Measurements from ENCODE around the gene MYLK. TPM values are rescaled to one million over a fixed set of nuclear protein-coding genes. Genes with fewer than 3 reads are reported as not detected.

Gene MYLK
- total RNA-seq, 1 donor from 2014 or later, result 0.16 TPM

DNA sequence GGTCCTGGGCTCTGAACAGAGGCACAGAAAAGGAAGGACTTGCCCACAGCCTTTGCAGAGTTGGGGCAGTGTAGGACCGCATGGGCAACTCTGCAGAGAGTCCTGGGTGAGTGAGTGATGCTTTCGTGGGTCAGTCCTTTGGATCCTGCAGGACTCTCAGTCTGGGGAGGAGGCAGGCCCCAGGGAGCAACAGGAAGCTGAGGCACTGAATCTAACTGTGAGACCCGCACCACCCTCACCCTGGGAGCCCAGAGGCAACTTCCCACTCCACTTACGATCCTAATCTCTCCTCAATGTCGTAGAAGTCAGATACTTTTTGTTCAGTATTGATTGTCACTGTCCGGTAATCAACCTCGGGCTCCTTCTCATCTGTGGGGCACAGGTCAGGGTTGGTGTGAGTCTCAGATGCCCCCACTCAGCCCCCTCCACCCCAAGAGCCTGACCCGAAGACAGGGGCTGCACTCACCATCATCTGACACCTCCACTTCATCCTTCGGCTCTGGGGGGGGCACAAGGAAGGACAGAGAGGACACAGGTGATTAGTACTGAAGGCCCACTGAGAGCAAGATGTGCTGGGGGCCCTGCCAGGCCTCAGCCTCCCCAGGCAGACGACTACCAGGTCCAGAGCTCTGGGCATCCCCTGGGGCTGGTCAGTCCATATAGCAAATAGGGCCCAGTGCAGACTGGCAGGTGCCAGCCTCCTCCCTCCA lies 235.3 kb downstream of the MYLK start:
- intact Hi-C loops (cut with micrococcal nuclease), result no loop called here
- H3K4me3 Mint-ChIP-seq (ENCODE audit: low read depth), result no peak overlapping the region
- no peak overlapping the region for H3K27ac Mint-ChIP-seq
- no peaks in the 10 kb centered on the region for H3K4me1 Mint-ChIP-seq (ENCODE audit: low read depth)
- no peaks in the 10 kb centered on the region for H3K36me3 Mint-ChIP-seq (ENCODE audit: low read depth)
- no peaks in the 10 kb centered on the region for H3K9me3 Mint-ChIP-seq
- no peak for DNase-seq (ENCODE audit: low spot score)
- no peaks in the 10 kb centered on the region for H3K27me3 Mint-ChIP-seq (ENCODE audit: low read depth)

DNA sequence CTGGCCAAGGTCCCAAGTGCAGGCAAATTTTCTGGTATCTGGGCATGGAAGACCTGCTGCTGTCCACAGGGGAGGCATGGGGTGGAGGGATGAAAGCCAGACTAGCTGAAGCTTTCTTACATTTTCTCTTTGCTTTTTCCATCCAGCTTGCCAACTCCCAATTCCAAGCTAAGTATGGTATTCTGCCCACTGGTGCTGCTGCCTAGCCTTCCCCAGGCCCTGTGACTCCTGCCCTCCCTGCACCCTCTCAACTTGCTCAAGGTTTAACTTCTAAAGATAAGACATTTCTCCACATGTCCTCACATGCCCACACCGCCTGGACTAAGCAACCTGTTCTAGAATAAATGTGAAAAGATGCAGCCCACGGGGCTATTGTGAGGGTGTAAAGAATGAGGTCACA lies 239.8 kb downstream of the MYLK start:
- Mint-ChIP-seq H3K4me3 (ENCODE audit: low read depth) (no peak overlapping the region), H3K27me3 (ENCODE audit: low read depth) (no peaks in the 10 kb centered on the region), H3K27ac (no peak overlapping the region), H3K4me1 (ENCODE audit: low read depth) (peaks cover 3% of the 10 kb centered on the region), H3K9me3 (no peaks in the 10 kb centered on the region), H3K36me3 (ENCODE audit: low read depth) (no peaks in the 10 kb centered on the region)
- DNase-seq (ENCODE audit: low spot score), result no peak
- intact Hi-C loops (cut with micrococcal nuclease), result no loop called here

DNA sequence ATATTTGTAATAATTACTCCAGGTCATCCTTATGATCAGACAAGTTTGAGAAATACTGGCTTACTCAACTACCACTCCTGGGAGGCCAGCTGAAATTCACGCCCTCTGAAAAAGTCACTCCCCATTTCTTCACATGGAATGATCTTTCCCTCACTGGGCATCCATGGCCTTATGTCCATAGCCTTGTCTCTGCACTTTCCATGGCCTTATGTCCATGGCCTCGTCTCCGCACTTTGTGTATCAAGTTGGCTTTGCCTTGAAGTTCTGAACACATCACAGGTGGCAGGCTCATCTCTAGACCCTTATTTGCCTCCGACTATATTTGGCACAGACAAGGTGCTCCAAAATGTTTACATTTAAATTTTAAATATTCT lies 241.2 kb downstream of the MYLK start:
- Mint-ChIP-seq H3K4me3 (ENCODE audit: low read depth) (no peak overlapping the region), H3K4me1 (ENCODE audit: low read depth) (peaks cover 3% of the 10 kb centered on the region), H3K36me3 (ENCODE audit: low read depth) (no peaks in the 10 kb centered on the region), H3K9me3 (no peaks in the 10 kb centered on the region), H3K27ac (no peak overlapping the region), H3K27me3 (ENCODE audit: low read depth) (no peaks in the 10 kb centered on the region)
- intact Hi-C loops (cut with micrococcal nuclease), result loop anchor here (1.0 kb wide), 1 partner anchor 80 kb away; no protein-coding TSS in a partner anchor
- DNase-seq (ENCODE audit: low spot score), result no peak

DNA sequence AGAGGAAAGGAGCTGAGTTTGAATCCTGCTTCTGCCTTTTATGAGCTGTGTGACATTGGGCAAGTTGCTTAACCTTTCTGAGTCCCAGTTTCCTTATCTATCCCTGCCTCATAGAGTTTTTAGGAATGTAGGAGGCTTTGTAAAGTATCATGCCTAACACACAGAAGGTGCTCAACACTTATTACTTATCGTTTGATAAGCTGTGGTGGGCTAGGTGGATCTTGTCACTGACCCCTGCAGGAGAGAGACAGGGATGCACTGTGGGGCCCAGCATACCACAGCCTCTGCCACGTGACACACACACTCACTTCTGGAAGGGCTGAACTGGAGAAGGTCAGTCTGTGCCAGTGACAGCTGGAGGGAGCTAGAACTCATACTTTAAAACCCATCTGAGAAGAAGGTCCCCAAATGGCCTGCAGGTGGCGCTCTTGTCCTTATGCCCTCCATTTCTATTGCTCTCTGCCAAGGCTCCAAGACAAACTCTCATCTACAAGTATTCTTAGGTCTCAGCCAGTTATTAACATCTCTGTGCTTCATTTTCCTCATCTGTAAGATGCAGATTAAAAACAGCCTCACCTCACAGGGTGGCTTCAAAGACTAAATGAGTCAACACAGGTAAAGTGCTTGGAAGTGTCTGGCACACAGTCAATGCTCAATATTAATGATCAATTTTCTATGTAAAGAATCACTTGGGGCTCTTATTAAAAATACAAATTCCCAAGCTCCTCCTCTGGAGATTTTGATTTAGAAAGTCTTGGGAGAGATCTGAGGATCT lies 241.8 kb downstream of the MYLK start:
- peak; percentile 49 for DNase-seq (ENCODE audit: low spot score)
- Mint-ChIP-seq H3K4me3 (ENCODE audit: low read depth) (no peak overlapping the region), H3K27ac (no peak overlapping the region), H3K4me1 (ENCODE audit: low read depth) (peaks cover 3% of the 10 kb centered on the region), H3K27me3 (ENCODE audit: low read depth) (no peaks in the 10 kb centered on the region), H3K9me3 (no peaks in the 10 kb centered on the region), H3K36me3 (ENCODE audit: low read depth) (no peaks in the 10 kb centered on the region)
- intact Hi-C loops (cut with micrococcal nuclease), result loop anchor here (1.0 kb wide), 1 partner anchor 81 kb away; no protein-coding TSS in a partner anchor

DNA sequence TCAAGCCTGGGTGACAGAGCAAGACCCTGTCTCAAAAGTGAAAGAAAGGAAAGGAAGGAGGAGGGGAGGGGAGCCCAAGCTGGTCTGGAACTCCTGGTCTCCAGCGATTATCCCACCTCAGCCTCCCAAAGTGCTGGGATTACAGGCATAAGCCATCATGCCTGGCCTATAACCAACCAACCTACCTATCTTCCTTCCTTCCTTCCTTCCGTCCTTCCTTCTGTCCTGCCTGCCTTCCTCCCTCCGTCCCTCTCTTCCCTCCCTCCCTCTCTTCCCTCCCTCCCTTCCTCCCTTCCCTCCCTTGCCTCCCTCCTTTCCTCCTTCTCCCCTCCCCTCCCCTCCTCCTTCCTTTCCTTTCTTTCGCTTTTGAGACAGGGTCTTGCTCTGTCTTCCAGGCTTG lies 242.6 kb downstream of the MYLK start:
- Mint-ChIP-seq H3K4me3 (ENCODE audit: low read depth) (no peak overlapping the region), H3K4me1 (ENCODE audit: low read depth) (peaks cover 3% of the 10 kb centered on the region)
- intact Hi-C loops (cut with micrococcal nuclease), result no loop called here

DNA sequence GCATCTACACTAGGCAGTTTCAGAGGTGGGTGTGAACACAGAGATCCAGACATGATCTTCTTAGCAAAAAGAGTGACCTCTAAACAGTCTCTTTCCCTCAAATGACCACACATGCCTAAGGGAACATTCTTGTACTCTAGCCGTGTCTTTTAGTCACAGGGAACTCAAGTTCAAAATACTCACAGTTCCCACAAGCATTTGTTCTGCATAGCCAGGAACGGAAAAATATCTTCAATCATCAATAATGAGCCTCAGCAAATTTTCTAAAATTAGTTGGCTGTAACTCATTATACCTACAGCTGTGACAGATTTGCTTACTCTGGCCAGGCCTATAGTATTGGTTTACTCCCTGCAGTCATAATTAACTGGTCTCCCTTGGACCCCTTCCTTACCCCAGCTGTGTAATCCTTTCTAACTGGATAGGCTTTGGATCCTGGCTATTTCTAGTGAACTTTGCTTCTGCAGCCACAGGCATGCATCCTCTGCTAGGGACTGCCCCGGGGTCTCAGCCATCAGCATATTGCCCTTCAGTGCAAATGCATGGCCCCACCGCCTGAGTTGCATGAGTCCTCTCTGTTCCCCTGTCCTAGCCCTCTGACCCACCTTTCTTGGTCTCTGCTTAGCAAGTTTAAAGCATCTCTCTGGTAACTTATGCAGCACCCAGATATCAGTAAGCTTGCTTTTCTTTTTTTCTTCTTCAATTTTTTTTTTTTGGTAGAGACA lies 243.2 kb downstream of the MYLK start:
- no peak overlapping the region for H3K27ac Mint-ChIP-seq
- H3K9me3 Mint-ChIP-seq, result no peaks in the 10 kb centered on the region
- no peaks in the 10 kb centered on the region for H3K27me3 Mint-ChIP-seq (ENCODE audit: low read depth)
- H3K36me3 Mint-ChIP-seq (ENCODE audit: low read depth), result no peaks in the 10 kb centered on the region
- no peak for DNase-seq (ENCODE audit: low spot score)
- intact Hi-C loops (cut with micrococcal nuclease), result no loop called here
- H3K4me3 Mint-ChIP-seq (ENCODE audit: low read depth), result no peak overlapping the region
- H3K4me1 Mint-ChIP-seq (ENCODE audit: low read depth), result peaks cover 3% of the 10 kb centered on the region

More for the DNA sequence above, 242.6 kb downstream of the MYLK start:
- Mint-ChIP-seq H3K27me3 (ENCODE audit: low read depth) (no peaks in the 10 kb centered on the region), H3K9me3 (no peaks in the 10 kb centered on the region), H3K36me3 (ENCODE audit: low read depth) (no peaks in the 10 kb centered on the region), H3K27ac (no peak overlapping the region)
- DNase-seq (ENCODE audit: low spot score), result no peak

DNA sequence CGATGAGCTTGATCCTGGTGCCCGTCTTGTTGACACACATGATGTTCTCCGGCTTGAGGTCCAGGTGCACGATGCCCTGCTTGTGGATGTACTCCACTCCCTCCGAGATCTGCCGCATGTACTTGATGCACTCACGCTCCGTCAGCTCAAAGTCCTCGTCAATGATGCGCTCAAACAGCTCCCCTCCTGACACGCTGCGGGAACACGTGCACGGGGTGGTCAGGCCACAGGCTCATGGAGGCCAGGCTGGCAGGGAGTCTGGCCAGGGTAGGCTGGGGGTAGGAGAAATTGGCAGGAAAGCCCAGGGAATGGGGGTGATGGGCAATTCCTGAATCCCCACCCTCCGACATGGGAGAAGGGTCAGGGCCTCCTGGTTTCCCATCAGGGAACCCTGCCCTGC lies 243.8 kb downstream of the MYLK start:
- Mint-ChIP-seq H3K4me1 (ENCODE audit: low read depth) (peaks cover 3% of the 10 kb centered on the region), H3K36me3 (ENCODE audit: low read depth) (no peaks in the 10 kb centered on the region), H3K27me3 (ENCODE audit: low read depth) (no peaks in the 10 kb centered on the region), H3K27ac (no peak overlapping the region), H3K4me3 (ENCODE audit: low read depth) (no peak overlapping the region), H3K9me3 (no peaks in the 10 kb centered on the region)
- intact Hi-C loops (cut with micrococcal nuclease), result no loop called here
- no peak for DNase-seq (ENCODE audit: low spot score)

DNA sequence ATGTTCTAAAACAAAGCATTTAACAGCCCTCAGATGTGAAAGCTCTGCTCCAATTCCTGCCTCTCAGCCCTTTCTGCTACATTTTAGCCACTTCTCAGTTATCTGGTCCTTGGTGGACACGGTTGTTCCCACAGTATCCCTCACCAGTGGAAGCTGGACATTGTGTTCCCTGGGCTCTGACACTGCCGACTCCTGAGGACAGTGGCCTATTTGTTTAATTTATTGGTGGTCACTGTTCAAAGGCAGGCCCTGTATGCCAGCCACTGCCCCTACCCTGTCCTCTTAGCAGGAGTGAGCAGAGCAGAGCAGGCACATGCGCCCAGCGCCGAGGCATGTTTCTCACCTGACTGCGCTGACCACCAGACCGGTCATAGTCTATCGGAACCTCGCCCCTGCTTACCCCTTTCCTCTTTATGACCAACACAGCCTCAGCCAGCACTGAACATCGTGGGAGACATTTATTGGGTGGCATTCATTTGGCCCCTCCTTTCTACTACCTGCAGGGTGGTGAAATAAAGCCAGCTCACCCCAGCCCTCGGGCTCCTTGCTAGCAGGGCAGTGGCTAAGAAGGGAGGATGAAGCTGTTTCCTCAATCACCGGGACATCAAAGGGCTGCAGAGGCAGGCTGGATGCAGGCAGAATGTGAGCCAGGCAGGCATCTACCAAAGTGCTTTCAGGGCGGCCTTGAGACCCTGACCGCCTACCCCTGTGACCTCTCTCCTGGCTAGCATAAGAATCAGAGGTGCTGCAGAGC lies 245.0 kb downstream of the MYLK start:
- no peak overlapping the region for H3K27ac Mint-ChIP-seq
- H3K4me1 Mint-ChIP-seq (ENCODE audit: low read depth), result peaks cover 3% of the 10 kb centered on the region
- no peaks in the 10 kb centered on the region for H3K36me3 Mint-ChIP-seq (ENCODE audit: low read depth)
- DNase-seq (ENCODE audit: low spot score), result no peak
- no peaks in the 10 kb centered on the region for H3K27me3 Mint-ChIP-seq (ENCODE audit: low read depth)
- no peaks in the 10 kb centered on the region for H3K9me3 Mint-ChIP-seq
- no peak overlapping the region for H3K4me3 Mint-ChIP-seq (ENCODE audit: low read depth)
- intact Hi-C loops (cut with micrococcal nuclease), result no loop called here

DNA sequence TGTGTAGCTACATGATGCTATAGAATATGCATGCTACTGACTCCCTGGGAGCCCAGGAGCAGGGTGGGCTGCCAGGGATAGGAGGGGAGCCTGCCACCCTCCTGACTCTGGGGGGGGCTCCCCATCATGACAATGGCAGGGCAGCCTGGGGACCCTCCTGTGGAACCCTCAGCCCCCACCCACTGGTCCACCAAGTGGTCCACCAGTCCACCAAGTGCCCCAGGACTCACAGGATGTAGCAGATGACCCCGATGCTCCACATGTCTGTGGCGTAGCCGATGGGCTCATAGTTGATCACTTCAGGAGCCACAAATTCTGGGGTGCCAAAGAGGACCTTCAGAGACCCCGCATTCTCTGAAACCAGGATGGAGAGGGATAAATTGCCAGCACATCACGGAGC lies 246.3 kb downstream of the MYLK start:
- H3K4me1 Mint-ChIP-seq (ENCODE audit: low read depth), result peaks cover 3% of the 10 kb centered on the region
- intact Hi-C loops (cut with micrococcal nuclease), result no loop called here
- no peak for DNase-seq (ENCODE audit: low spot score)
- H3K9me3 Mint-ChIP-seq, result no peaks in the 10 kb centered on the region
- H3K27ac Mint-ChIP-seq, result no peak overlapping the region
- H3K4me3 Mint-ChIP-seq (ENCODE audit: low read depth), result no peak overlapping the region
- no peaks in the 10 kb centered on the region for H3K36me3 Mint-ChIP-seq (ENCODE audit: low read depth)
- H3K27me3 Mint-ChIP-seq (ENCODE audit: low read depth), result no peaks in the 10 kb centered on the region

DNA sequence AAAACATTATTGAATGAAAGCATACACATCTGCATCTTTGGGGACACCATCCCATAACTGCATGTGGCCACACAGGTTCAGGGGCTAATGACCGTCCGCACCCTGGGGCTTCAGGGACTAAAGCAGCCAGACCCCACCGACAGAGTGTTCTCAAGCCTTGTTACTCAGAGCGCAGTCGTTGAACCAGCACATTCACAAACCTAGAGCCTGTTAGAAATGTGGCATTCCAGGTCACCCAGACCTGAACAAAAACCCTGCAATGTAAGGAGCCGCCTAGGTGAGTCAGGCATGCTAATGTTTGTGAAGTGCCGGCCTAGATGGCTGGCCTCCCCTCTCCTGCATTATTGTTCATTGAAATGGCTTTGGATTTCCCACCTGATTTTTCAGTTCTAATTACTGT lies 247.0 kb downstream of the MYLK start:
- no peak overlapping the region for H3K27ac Mint-ChIP-seq
- no peak overlapping the region for H3K4me3 Mint-ChIP-seq (ENCODE audit: low read depth)
- no peaks in the 10 kb centered on the region for H3K9me3 Mint-ChIP-seq
- no peaks in the 10 kb centered on the region for H3K36me3 Mint-ChIP-seq (ENCODE audit: low read depth)
- H3K27me3 Mint-ChIP-seq (ENCODE audit: low read depth), result no peaks in the 10 kb centered on the region
- peaks cover under 1% of the 10 kb centered on the region for H3K4me1 Mint-ChIP-seq (ENCODE audit: low read depth)
- intact Hi-C loops (cut with micrococcal nuclease), result no loop called here
- no peak for DNase-seq (ENCODE audit: low spot score)

DNA sequence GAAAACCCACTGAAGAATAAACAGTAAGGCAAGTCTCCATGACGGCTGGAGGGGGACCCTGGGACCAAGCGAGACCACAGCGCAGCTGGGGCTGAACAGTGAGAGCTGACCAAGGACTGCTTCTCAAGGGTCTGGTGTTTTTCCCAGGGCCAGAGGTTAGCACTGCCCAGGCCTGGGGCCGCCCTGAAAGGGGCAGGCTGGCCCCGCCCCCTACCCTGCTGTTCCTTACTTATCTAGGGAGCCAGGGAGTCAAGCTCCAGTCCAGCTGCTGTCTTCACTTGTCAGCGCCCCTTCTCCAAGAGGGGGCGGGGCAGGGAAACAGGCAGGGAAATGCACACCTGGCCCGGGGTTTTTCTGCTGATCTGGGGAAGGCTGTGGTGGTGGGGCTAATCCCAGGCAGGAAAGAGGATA lies 247.7 kb downstream of the MYLK start:
- Mint-ChIP-seq H3K27ac (no peak overlapping the region), H3K4me3 (ENCODE audit: low read depth) (no peak overlapping the region), H3K9me3 (no peaks in the 10 kb centered on the region), H3K4me1 (ENCODE audit: low read depth) (no peaks in the 10 kb centered on the region), H3K27me3 (ENCODE audit: low read depth) (no peaks in the 10 kb centered on the region), H3K36me3 (ENCODE audit: low read depth) (no peaks in the 10 kb centered on the region)
- no peak for DNase-seq (ENCODE audit: low spot score)
- intact Hi-C loops (cut with micrococcal nuclease), result no loop called here

DNA sequence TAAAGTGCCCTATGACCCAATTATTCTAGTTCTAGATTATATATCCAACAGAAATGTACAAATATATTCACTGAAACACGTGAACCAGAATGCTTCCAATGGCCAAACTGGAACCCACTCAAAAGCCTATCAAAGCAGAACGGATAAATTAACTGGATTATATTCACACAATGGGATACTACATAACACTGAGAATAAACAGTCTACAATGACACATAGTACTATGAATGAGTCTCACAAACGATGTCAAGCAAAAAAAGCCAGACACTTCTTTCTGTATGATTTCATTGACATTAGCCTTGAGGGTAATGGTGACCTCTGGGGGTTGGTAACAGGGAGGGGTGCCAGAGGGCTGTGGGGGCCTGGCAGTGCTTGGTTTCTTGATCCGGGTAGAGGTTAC lies 248.4 kb downstream of the MYLK start:
- intact Hi-C loops (cut with micrococcal nuclease), result no loop called here
- H3K4me3 Mint-ChIP-seq (ENCODE audit: low read depth), result no peak overlapping the region
- DNase-seq (ENCODE audit: low spot score), result no peak
- H3K9me3 Mint-ChIP-seq, result no peaks in the 10 kb centered on the region
- H3K4me1 Mint-ChIP-seq (ENCODE audit: low read depth), result no peaks in the 10 kb centered on the region
- no peaks in the 10 kb centered on the region for H3K36me3 Mint-ChIP-seq (ENCODE audit: low read depth)
- no peaks in the 10 kb centered on the region for H3K27me3 Mint-ChIP-seq (ENCODE audit: low read depth)
- no peak overlapping the region for H3K27ac Mint-ChIP-seq
